Measurements from ENCODE around the gene ASPSCR1. TPM values are rescaled to one million over a fixed set of nuclear protein-coding genes. Genes with fewer than 3 reads are reported as not detected.

The ASPSCR1 gene
- total RNA-seq, 6 donors from 2014 or later: 26.0 to 96.4 (median 56.1) TPM

GRCh38 chr17:82016875-82017459 lies 39.5 kb downstream of the ASPSCR1 start:
- peaks cover 11 to 68% (median 39%) of the 10 kb centered on the region in 4 donors for H3K4me1 ChIP-seq
- DNase-seq (peak in 1 of 2 donors; percentile 80), ATAC-seq (ENCODE audit: low FRiP score in 2 of 2) (no peak)
- no peaks in the 10 kb centered on the region for H3K27me3 ChIP-seq
- H3K36me3 ChIP-seq: peaks cover 0 to 23% (median 5%) of the 10 kb centered on the region in 4 donors
- peak overlapping the region in 2 of 4 donors; percentile 17 to 26 for H3K27ac ChIP-seq
- H3K9me3 ChIP-seq: no peaks in the 10 kb centered on the region
- 81 to 83% methylated on average over 15 to 21 of the region's 24 CpGs for WGBS, 2 donors
- no peak overlapping the region for H3K4me3 ChIP-seq
- TF ChIP-seq CTCF (IDR thresholded peaks at IDR 0.05) (no peak), EP300 (IDR thresholded peaks at IDR 0.05) (no peak), POLR2A (IDR thresholded peaks at IDR 0.05) (no peak)

- Histone ChIP-seq H3K27me3 (no peaks in the 10 kb centered on the region), H3K36me3 (peaks cover 0 to 21% (median 2%) of the 10 kb centered on the region in 4 donors), H3K4me1 (peaks cover 13 to 66% (median 40%) of the 10 kb centered on the region in 4 donors), H3K27ac (peak overlapping the region in 2 of 4 donors; percentile 17 to 54), H3K4me3 (no peak overlapping the region), H3K9me3 (no peaks in the 10 kb centered on the region)
- DNase-seq (peak; percentile 55 to 84), ATAC-seq (ENCODE audit: low FRiP score in 2 of 2) (no peak)
- 66% methylated on average over 13 of the region's 13 CpGs; no CpG with 5 or more reads in 1 of the 2 donors for WGBS, 2 donors
- TF ChIP-seq CTCF (IDR thresholded peaks at IDR 0.05) (no peak), EP300 (IDR thresholded peaks at IDR 0.05) (no peak), POLR2A (IDR thresholded peaks at IDR 0.05) (no peak), POLR2AphosphoS5 (IDR thresholded peaks at IDR 0.05) (no peak)
Measured at GRCh38 chr17:82017612-82018151, 40.3 kb downstream of the ASPSCR1 start.

- Histone ChIP-seq H3K4me1 (peaks cover 13 to 59% (median 39%) of the 10 kb centered on the region in 4 donors), H3K27me3 (no peaks in the 10 kb centered on the region), H3K9me3 (no peaks in the 10 kb centered on the region), H3K27ac (peak overlapping the region in 2 of 4 donors; percentile 17 to 54), H3K4me3 (no peak overlapping the region), H3K36me3 (peaks cover 0 to 21% (median 2%) of the 10 kb centered on the region in 4 donors)
- 54 to 78% methylated on average over 3 to 19 of the region's 19 CpGs for WGBS, 2 donors
- TF ChIP-seq CTCF (IDR thresholded peaks at IDR 0.05): no peak
- no peak for TF ChIP-seq POLR2A (IDR thresholded peaks at IDR 0.05)
- no peak for TF ChIP-seq EP300 (IDR thresholded peaks at IDR 0.05)
- TF ChIP-seq POLR2AphosphoS5 (IDR thresholded peaks at IDR 0.05): no peak
- DNase-seq: peak in 1 of 2 donors; percentile 83
- no peak for ATAC-seq (ENCODE audit: low FRiP score in 2 of 2)
Measured at GRCh38 chr17:82018152-82018988, 40.9 kb downstream of the ASPSCR1 start.

GRCh38 chr17:82018989-82019689 lies 41.7 kb downstream of the ASPSCR1 start:
- no peak overlapping the region for H3K4me3 ChIP-seq
- H3K27ac ChIP-seq: peak overlapping the region in 1 of 4 donors; percentile 54
- H3K27me3 ChIP-seq: no peaks in the 10 kb centered on the region
- no peaks in the 10 kb centered on the region for H3K9me3 ChIP-seq
- peaks cover 20 to 60% (median 42%) of the 10 kb centered on the region in 4 donors for H3K4me1 ChIP-seq
- DNase-seq (peak in 1 of 2 donors; percentile 82), ATAC-seq (ENCODE audit: low FRiP score in 2 of 2) (no peak)
- TF ChIP-seq POLR2A (IDR thresholded peaks at IDR 0.05) (no peak), POLR2AphosphoS5 (IDR thresholded peaks at IDR 0.05) (no peak), EP300 (IDR thresholded peaks at IDR 0.05) (no peak), CTCF (IDR thresholded peaks at IDR 0.05) (no peak)
- WGBS, 2 donors: 85 to 88% methylated on average over 7 to 16 of the region's 33 CpGs
- H3K36me3 ChIP-seq: peaks cover 0 to 21% (median 2%) of the 10 kb centered on the region in 4 donors

Measured in upper lobe of left lung (tissue), 6 donors.